Transverse colon (tissue), 4 donors: ENCODE results near the gene ZNF853. TPM values are rescaled to one million over a fixed set of nuclear protein-coding genes. Genes with fewer than 3 reads are reported as not detected.
"Not testable (repeated sequence)": the region's sequence is repeated elsewhere in the genome, so short reads cannot be mapped to it uniquely, and the experiment has no call there.

Source experiments
- DNase-seq: peaks from one replicate; pipeline ENCODE4 v3.0.0-alpha.2; 2019
- H3K27ac ChIP-seq, 4 donors: fragments of 200-600 bp; sonication (generic); 2 replicates each; pipeline ENCODE4 v1.5.1; 2016 to 2018; ENCODE audit warnings: inconsistent platforms in 4 of 4
- H3K27me3 ChIP-seq: fragments of 200-600 bp; sonication (generic); 2 replicates; pipeline ENCODE4 v1.5.1; 2017; ENCODE audit warnings: inconsistent platforms
- H3K36me3 ChIP-seq, 4 donors: fragments of 200-600 bp; sonication (generic); 2 replicates each; pipeline ENCODE4 v1.5.1; 2017 to 2019; ENCODE audit warnings: inconsistent platforms in 4 of 4
- H3K4me1 ChIP-seq, 4 donors: fragments of 200-600 bp; sonication (generic); 2 replicates each; pipeline ENCODE4 v1.5.1; 2017 to 2020; ENCODE audit warnings: inconsistent platforms in 4 of 4
- H3K4me3 ChIP-seq, 4 donors: fragments of 200-600 bp; sonication (generic); 1 replicate in 1 of 4; 2 replicates in 3 of 4; pipeline versions ENCODE4 v1.5.1 to v1.6.1; 2017 to 2019; ENCODE audit warnings: inconsistent platforms in 4 of 4
- H3K9me3 ChIP-seq, 2 donors: fragments of 200-600 bp; sonication (generic); 2 replicates each; pipeline ENCODE4 v1.5.1; 2017 to 2019; ENCODE audit warnings: inconsistent platforms in 2 of 2
- EP300 ChIP-seq: sonication (generic); formaldehyde crosslinking; IDR thresholded peaks from one replicate; pipeline ENCODE4 v1.6.1; 2017; ENCODE audit warnings: antibody characterized with exemption, low read depth
- POLR2A ChIP-seq: fragments of 450-650 bp; IDR thresholded peaks from one replicate; pipeline ENCODE4 v1.6.1; 2016; ENCODE audit warnings: antibody characterized with exemption, mild to moderate bottlenecking, moderate library complexity
- POLR2AphosphoS5 ChIP-seq, 3 donors: sonication (generic); formaldehyde crosslinking; IDR thresholded peaks; one replicate each; pipeline ENCODE4 v1.6.1; 2016; ENCODE audit warnings: antibody characterized with exemption in 3 of 3
- WGBS, 2 donors: methylation state at CpG; one replicate each; pipeline ENCODE4 v1.1.5; 2018; ENCODE audit warnings: low coverage in 1 of 2; 5-methylcytosine and 5-hydroxymethylcytosine counted together
- in situ Hi-C, 4 donors: fragments of 200-750 bp; cut with MboI; loops; one replicate each; pipeline versions ENCODE4 v1.15.0 to v1.15.1; 2017; ENCODE audit warnings: low sequenced_read_pairs in 3 of 4, low pct_ligation_motif_present in 1 of 4, low pct_unique_long_range_greater_than_20kb in 1 of 4
- intact Hi-C: fragments of 100-400 bp; cut with DNase I; formaldehyde crosslinking; loops from one replicate; pipeline ENCODE4 v1.15.1; 2023; ENCODE audit warnings: low total_unique reads
- total RNA-seq, 4 donors: library from RNA; depleted of rRNA; stranded (reverse); fragments of >200 nt; gene quantifications; one replicate each; pipeline ENCODE4 v1.1.0, GENCODE V29; 2016
- TF ChIP-seq, protein P1 (sequence below), 5 experiments: fragments of 200-600 bp in 3 of 5; fragments of 450-650 bp in 2 of 5; sonication (generic) in 3 of 5; IDR thresholded peaks; 1 replicate in 2 of 5; 2 replicates in 3 of 5; pipeline ENCODE4 v1.5.1; 2016 to 2017; ENCODE audit warnings: antibody characterized with exemption in 5 of 5, inconsistent platforms in 3 of 5, mild to moderate bottlenecking in 2 of 5, moderate library complexity in 1 of 5

The ZNF853 gene
- total RNA-seq, 4 donors from 2014 or later: 2.9 to 18.7 (median 7.3) TPM

DNA sequence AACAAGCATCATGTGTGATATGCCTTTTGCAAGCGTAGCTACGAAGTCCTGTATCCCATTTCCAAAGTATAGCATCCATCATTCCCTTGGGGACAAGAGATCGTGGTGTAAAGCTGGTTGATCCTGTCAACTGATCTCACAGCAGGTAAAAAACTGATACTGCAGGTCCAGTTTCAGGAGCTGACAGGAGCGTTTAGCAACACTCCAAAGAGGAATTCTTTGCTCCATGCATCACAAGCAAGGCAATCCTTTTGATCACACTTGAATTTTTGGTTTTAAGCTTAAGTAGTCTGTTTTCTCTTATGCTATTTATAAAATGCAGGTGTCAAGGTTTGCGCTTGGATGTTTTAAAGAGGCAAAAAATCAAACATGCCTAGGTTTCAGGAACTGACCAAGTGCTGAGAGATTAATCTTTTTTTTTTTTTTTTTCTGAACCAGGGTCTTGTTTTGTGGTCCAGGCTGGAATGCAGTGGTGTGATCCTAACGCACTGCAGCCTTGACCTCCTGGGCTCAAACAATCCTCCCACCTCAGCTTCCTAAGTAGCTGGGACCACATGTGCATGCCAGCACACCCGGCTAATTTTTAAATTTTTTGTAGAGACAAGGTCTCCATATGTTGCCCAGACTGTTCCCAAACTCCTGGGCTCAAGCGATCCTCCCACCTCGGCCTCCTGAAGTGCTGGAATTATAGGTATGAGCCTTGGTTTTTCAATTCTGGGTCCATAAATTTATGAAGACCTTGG, 40.0 kb upstream of the ZNF853 start:
- TF ChIP-seq POLR2A (no peak), POLR2AphosphoS5 (IDR thresholded peaks at IDR 0.05) (no peak), EP300 (no peak)
- TF ChIP-seq, protein P1, sequence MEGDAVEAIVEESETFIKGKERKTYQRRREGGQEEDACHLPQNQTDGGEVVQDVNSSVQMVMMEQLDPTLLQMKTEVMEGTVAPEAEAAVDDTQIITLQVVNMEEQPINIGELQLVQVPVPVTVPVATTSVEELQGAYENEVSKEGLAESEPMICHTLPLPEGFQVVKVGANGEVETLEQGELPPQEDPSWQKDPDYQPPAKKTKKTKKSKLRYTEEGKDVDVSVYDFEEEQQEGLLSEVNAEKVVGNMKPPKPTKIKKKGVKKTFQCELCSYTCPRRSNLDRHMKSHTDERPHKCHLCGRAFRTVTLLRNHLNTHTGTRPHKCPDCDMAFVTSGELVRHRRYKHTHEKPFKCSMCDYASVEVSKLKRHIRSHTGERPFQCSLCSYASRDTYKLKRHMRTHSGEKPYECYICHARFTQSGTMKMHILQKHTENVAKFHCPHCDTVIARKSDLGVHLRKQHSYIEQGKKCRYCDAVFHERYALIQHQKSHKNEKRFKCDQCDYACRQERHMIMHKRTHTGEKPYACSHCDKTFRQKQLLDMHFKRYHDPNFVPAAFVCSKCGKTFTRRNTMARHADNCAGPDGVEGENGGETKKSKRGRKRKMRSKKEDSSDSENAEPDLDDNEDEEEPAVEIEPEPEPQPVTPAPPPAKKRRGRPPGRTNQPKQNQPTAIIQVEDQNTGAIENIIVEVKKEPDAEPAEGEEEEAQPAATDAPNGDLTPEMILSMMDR (IDR thresholded peaks at IDR 0.05): no peak
- peaks cover 0 to 9% (median 4%) of the 10 kb centered on the region in 4 donors for H3K4me1 ChIP-seq
- no peak overlapping the region for H3K4me3 ChIP-seq
- no peak overlapping the region for H3K27ac ChIP-seq
- no peak for DNase-seq
- H3K36me3 ChIP-seq: no peaks in the 10 kb centered on the region
- no peaks in the 10 kb centered on the region for H3K27me3 ChIP-seq
- no peaks in the 10 kb centered on the region for H3K9me3 ChIP-seq
- in situ Hi-C loops (no loop called here), intact Hi-C loops (no loop called here)
- WGBS, 2 donors: 75 to 80% methylated on average over 4 to 9 of the region's 9 CpGs

DNA sequence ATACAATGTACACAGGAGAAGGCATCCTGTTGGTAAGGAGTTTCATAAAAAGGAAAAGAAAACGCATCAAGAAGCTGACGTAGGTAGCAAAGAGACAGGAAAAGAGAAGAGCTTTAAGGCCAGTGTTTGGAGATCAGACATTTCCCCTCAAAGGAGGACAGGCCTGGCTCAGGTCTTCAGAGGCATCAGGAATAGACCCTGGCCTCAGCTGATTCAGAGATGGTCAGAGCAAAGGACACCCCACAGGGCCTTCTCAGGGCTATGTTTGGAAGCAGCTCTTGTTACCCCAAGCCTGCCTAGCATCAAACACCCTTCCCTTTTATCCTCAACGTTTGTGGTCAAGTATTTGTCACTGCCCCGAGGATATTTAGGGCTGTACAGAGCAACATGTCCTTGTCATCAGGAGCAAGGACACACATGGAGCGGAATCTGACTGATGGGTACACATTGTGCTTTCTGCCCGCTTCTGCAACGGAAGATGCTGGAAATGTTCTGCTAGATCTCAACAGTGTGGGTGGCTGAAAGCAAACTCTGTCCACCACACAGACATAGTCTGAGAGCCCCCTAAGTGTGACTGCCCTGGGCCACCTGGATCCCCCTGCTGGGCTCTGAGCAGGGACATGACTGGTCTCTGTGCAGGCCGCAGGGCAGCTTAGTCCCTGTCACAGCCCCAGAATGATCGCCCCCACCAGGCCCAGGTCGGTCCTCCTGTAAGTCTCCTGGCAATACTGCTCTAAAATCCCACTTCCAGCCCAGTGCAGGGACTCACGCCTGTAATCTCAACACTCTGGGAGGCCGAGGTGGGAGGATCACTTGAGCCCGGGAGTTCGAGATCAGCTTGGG, 39.2 kb upstream of the ZNF853 start:
- Histone ChIP-seq H3K36me3 (no peaks in the 10 kb centered on the region), H3K4me3 (peak overlapping the region in 3 of 4 donors; percentile 64 to 89 (median 77)), H3K4me1 (peaks cover 0 to 9% (median 4%) of the 10 kb centered on the region in 4 donors), H3K27ac (peak overlapping the region; percentile 88 to 98 (median 93)), H3K9me3 (no peaks in the 10 kb centered on the region), H3K27me3 (no peaks in the 10 kb centered on the region)
- 64 to 80% methylated on average over 6 to 11 of the region's 14 CpGs for WGBS, 2 donors
- intact Hi-C loops (no loop called here), in situ Hi-C loops (no loop called here)
- no peak for DNase-seq
- TF ChIP-seq, protein P1 (IDR thresholded peaks at IDR 0.05): no peak
- TF ChIP-seq EP300: no peak
- TF ChIP-seq POLR2A: no peak
- no peak for TF ChIP-seq POLR2AphosphoS5 (IDR thresholded peaks at IDR 0.05)

DNA sequence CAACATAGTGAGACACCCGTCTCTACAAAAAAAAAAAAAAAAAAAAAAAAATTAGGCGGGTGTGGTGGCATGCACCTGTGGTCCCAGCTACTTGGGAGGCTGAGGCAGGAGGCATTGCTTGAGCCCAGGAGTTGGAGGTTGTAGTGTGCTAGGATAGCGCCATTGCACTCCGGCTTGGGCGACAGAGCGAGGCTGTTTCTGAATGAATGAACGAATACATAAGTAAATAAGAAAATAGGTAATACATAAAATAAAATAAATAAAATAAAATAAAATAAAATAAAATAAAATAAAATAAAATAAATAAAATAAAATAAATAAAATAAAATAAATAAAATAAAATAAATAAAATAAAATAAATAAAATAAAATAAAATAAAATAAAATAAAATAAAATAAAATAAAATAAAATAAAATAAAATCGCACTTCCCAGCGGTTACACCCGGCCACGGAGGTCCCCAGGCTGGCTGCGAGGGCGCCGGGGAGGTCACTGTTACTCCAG, 38.5 kb upstream of the ZNF853 start:
- intact Hi-C loops, H3K36me3 ChIP-seq, H3K9me3 ChIP-seq, H3K27me3 ChIP-seq, in situ Hi-C loops, H3K4me1 ChIP-seq: not testable (repeated sequence)
- Histone ChIP-seq H3K27ac (peak overlapping the region; percentile 88 to 98 (median 93)), H3K4me3 (peak overlapping the region; percentile 58 to 89 (median 70))
- 8 to 9% methylated on average over 7 to 14 of the region's 14 CpGs for WGBS, 2 donors
- DNase-seq: peak; percentile 16

DNA sequence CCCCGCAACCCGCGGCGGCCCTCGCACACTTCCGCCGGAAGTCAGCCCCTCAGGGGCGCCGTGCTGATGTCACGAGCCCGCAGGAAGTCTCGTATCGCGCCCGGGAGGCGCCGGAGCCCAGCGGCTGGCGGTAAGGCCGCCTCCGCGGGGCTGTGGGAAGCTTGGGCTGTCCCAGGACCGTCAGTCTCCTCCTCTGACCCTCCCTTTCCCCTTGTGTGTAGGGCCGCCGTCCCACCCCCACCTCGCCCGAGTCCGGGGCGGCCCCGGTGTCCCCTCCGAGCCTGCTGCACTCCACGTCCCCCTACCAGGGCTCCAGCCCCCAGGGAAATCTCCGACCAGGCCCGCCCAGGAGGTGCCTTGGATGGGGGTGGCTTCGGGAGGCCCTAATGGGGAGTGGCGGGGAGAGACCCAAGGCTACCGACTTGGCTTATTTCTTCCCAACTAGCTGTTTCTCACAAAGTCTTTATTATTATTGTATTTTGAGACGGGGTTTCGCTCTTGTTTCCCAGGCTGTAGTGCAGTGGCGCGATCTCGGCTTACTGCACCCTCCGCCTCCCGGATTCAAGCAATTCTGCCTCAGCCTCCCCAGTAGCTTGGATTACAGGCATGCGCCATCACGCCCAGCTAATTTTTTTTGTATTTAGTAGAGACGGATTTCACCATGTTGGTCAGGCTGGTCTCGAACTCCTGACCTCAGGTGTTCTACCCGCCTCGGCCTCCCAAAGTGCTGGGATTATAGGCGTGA, 37.9 kb upstream of the ZNF853 start, which contains the start of gene ZDHHC4:
Gene ZDHHC4 (plus strand): TSS at position 86 of the 745 bp plus-strand sequence. CDS start 3,108 bp downstream, outside the sequence.
- TF ChIP-seq POLR2A (peak; percentile 97), EP300 (no peak), POLR2AphosphoS5 (IDR thresholded peaks at IDR 0.05) (peak; percentile 92 to 96 (median 95))
- no peaks in the 10 kb centered on the region for H3K27me3 ChIP-seq
- H3K9me3 ChIP-seq: no peaks in the 10 kb centered on the region
- peak within 1 kb of the TSS; percentile 58 to 89 (median 70) for H3K4me3 ChIP-seq
- H3K4me1 ChIP-seq: peaks cover 0 to 9% (median 4%) of the 10 kb centered on the region in 4 donors
- WGBS, 2 donors: 0 to 10% methylated on average over 9 to 50 of the region's 51 CpGs
- H3K27ac ChIP-seq: peak within 1 kb of the TSS; percentile 88 to 98 (median 93)
- intact Hi-C loops (no loop called here), in situ Hi-C loops (no loop called here)
- peaks cover 0 to 7% (median 2%) of the 10 kb centered on the region in 4 donors for H3K36me3 ChIP-seq
- DNase-seq: peak; percentile 90
